ENCODE results near the gene SKIC3.

The SKIC3 gene

DNA sequence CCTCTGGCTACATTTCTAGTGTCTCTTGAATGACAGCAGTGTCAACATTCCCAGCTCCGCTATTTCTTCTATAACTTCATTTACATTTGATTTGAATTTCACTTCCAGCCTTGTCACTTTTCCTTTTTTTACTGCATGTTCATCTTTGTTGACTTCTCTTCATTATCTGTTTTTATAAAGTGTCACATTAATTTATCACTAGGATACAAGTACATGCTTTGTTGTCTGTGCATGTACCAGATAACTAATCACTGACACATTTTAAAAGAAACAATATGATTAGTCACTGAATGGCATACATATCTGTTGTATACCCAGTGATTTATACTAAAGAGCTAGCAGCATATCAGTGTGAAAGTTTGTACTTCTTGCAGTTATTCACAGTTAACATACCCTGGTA lies 29.2 kb upstream of the SKIC3 start:
- H3K27ac ChIP-seq (ENCODE audit: low read length) = no peak overlapping the region
- H3K27me3 ChIP-seq (replicated peaks; ENCODE audit: insufficient read depth, low read length) = no peaks in the 10 kb centered on the region
- no peak overlapping the region for H3K4me2 ChIP-seq (ENCODE audit: low read depth, low read length)
- H3F3A ChIP-seq (ENCODE audit: insufficient read depth, low read length) = no peaks in the 10 kb centered on the region
- no peak for TF ChIP-seq EZH2phosphoT487 (IDR thresholded peaks at IDR 0.05; ENCODE audit: low read length)
- TF ChIP-seq, protein P1, sequence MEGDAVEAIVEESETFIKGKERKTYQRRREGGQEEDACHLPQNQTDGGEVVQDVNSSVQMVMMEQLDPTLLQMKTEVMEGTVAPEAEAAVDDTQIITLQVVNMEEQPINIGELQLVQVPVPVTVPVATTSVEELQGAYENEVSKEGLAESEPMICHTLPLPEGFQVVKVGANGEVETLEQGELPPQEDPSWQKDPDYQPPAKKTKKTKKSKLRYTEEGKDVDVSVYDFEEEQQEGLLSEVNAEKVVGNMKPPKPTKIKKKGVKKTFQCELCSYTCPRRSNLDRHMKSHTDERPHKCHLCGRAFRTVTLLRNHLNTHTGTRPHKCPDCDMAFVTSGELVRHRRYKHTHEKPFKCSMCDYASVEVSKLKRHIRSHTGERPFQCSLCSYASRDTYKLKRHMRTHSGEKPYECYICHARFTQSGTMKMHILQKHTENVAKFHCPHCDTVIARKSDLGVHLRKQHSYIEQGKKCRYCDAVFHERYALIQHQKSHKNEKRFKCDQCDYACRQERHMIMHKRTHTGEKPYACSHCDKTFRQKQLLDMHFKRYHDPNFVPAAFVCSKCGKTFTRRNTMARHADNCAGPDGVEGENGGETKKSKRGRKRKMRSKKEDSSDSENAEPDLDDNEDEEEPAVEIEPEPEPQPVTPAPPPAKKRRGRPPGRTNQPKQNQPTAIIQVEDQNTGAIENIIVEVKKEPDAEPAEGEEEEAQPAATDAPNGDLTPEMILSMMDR (IDR thresholded peaks at IDR 0.05; ENCODE audit: low read length) = no peak
- H3K9me2 ChIP-seq (replicated peaks; ENCODE audit: insufficient read depth, low read length) = no peaks in the 10 kb centered on the region
- H3K36me3 ChIP-seq (replicated peaks; ENCODE audit: insufficient read depth, low read length) = no peaks in the 10 kb centered on the region
- no peaks in the 10 kb centered on the region for H3K79me2 ChIP-seq (ENCODE audit: low read length)
- H3K9me3 ChIP-seq (replicated peaks; ENCODE audit: insufficient read depth, low read length) = no peaks in the 10 kb centered on the region
- H3K9ac ChIP-seq (ENCODE audit: low read length) = no peak overlapping the region
- H4K20me1 ChIP-seq (ENCODE audit: insufficient read depth, low read length) = no peaks in the 10 kb centered on the region
- no peak for DNase-seq
- H2AFZ ChIP-seq (ENCODE audit: low read length) = no peak overlapping the region
- no peaks in the 10 kb centered on the region for H3K4me1 ChIP-seq (ENCODE audit: low read length)
- H3K4me3 ChIP-seq (ENCODE audit: low read length) = no peak overlapping the region

DNA sequence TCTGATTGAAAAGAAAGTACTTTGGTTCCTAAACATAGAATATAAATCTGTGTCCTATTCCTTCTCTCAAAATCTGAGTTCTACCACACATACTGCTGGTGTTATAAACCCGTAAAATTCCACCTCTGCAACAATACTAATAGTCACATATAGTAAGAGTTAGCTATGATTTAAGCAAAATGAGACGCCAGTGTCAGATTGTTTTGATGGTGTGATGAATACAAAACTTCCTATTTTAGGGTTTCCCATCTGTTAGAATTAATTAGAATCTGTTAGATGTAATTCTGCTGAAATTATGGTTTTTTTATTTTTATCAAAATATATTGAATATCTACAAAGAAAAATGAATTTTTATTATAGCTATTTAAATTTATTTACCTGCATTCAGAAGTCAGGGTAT lies 26.8 kb upstream of the SKIC3 start:
- no peaks in the 10 kb centered on the region for H3K27me3 ChIP-seq (replicated peaks; ENCODE audit: insufficient read depth, low read length)
- no peaks in the 10 kb centered on the region for H3K9me3 ChIP-seq (replicated peaks; ENCODE audit: insufficient read depth, low read length)
- no peak overlapping the region for H2AFZ ChIP-seq (ENCODE audit: low read length)
- H3K4me1 ChIP-seq (ENCODE audit: low read length) = no peaks in the 10 kb centered on the region
- no peak overlapping the region for H3K9ac ChIP-seq (ENCODE audit: low read length)
- no peaks in the 10 kb centered on the region for H3K9me2 ChIP-seq (replicated peaks; ENCODE audit: insufficient read depth, low read length)
- H3K79me2 ChIP-seq (ENCODE audit: low read length) = no peaks in the 10 kb centered on the region
- H3K4me3 ChIP-seq (ENCODE audit: low read length) = no peak overlapping the region
- TF ChIP-seq EZH2 (optimal IDR thresholded peaks at IDR 0.05; ENCODE audit: low read depth, low read length) = no peak
- TF ChIP-seq, protein P1 (IDR thresholded peaks at IDR 0.05; ENCODE audit: low read length) = no peak
- TF ChIP-seq EZH2phosphoT487 (IDR thresholded peaks at IDR 0.05; ENCODE audit: low read length) = no peak
- H3K36me3 ChIP-seq (replicated peaks; ENCODE audit: insufficient read depth, low read length) = no peaks in the 10 kb centered on the region
- no peak for DNase-seq
- H4K20me1 ChIP-seq (ENCODE audit: insufficient read depth, low read length) = no peaks in the 10 kb centered on the region
- no peaks in the 10 kb centered on the region for H3F3A ChIP-seq (ENCODE audit: insufficient read depth, low read length)
- H3K27ac ChIP-seq (ENCODE audit: low read length) = no peak overlapping the region
- H3K4me2 ChIP-seq (ENCODE audit: low read depth, low read length) = no peak overlapping the region

DNA sequence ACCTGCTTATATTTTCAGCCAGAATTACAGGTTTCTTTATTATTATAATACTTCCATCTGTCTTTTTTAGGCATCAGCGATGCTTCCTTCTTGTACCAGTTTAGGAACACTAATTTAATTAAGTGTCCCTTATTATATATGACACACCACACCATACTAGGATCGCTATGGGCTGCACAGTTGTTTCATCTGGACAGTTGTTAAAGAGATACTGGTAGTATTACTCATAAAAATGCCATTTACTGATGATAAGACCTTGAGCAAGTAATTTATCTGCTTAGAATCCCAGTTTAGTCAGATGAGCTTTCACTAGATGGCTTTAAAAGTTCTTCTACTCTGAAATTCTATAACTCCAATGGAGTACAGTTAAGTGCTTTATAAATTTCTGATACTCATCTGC lies 17.2 kb upstream of the SKIC3 start:
- Histone ChIP-seq H3K9me2 (replicated peaks; ENCODE audit: insufficient read depth, low read length) (no peaks in the 10 kb centered on the region), H3F3A (ENCODE audit: insufficient read depth, low read length) (no peaks in the 10 kb centered on the region), H3K27ac (ENCODE audit: low read length) (no peak overlapping the region)

More for the DNA sequence above, 17.2 kb upstream of the SKIC3 start:
- DNase-seq = no peak
- Histone ChIP-seq H3K4me2 (ENCODE audit: low read depth, low read length) (no peak overlapping the region), H3K9ac (ENCODE audit: low read length) (no peak overlapping the region), H3K36me3 (replicated peaks; ENCODE audit: insufficient read depth, low read length) (no peaks in the 10 kb centered on the region), H3K27me3 (replicated peaks; ENCODE audit: insufficient read depth, low read length) (no peaks in the 10 kb centered on the region), H3K4me1 (ENCODE audit: low read length) (no peaks in the 10 kb centered on the region), H3K9me3 (replicated peaks; ENCODE audit: insufficient read depth, low read length) (no peaks in the 10 kb centered on the region), H2AFZ (ENCODE audit: low read length) (no peak overlapping the region), H3K4me3 (ENCODE audit: low read length) (no peak overlapping the region), H4K20me1 (ENCODE audit: insufficient read depth, low read length) (no peaks in the 10 kb centered on the region), H3K79me2 (ENCODE audit: low read length) (no peaks in the 10 kb centered on the region)
- TF ChIP-seq, protein P1 (IDR thresholded peaks at IDR 0.05; ENCODE audit: low read length) = no peak
- no peak for TF ChIP-seq EZH2phosphoT487 (IDR thresholded peaks at IDR 0.05; ENCODE audit: low read length)
- TF ChIP-seq EZH2 (optimal IDR thresholded peaks at IDR 0.05; ENCODE audit: low read depth, low read length) = no peak

All from MM.1S (cell line).